Keratinocyte (primary cell): ENCODE measurements around the gene CECR2. TPM values are rescaled to one million over a fixed set of nuclear protein-coding genes. Genes with fewer than 3 reads are reported as not detected.

Source experiments
- DNase-seq: peaks from one replicate; pipeline ENCODE4 v3.0.0-alpha.2; 2011; ENCODE audit warnings: low read depth, missing footprints, low spot score
- FAIRE-seq: peaks from 2 replicates; lab custom pipeline; 2011; peaks lifted over from hg19 to GRCh38; lab: Jason Lieb, UNC
- H2AFZ ChIP-seq: 2 replicates; pipeline ENCODE4 v1.6.0; 2012; ENCODE audit warnings: low read length, control low read depth, inconsistent platforms; ENCODE audit not compliant: control insufficient read depth
- H3K27ac ChIP-seq: 2 replicates; pipeline ENCODE4 v1.5.1; 2011; ENCODE audit warnings: low read length; ENCODE audit not compliant: control insufficient read depth, insufficient read depth
- H3K27me3 ChIP-seq: 3 replicates; pipeline ENCODE4 v1.6.0; 2011; ENCODE audit warnings: low read length; ENCODE audit not compliant: control insufficient read depth, insufficient read depth; ENCODE audit errors: extremely low read depth
- H3K36me3 ChIP-seq, 2 experiments: 2 replicates in 1 of 2; 3 replicates in 1 of 2; pipeline ENCODE4 v1.5.1; 2011; ENCODE audit warnings: low read length in 2 of 2, mild to moderate bottlenecking in 1 of 2; ENCODE audit not compliant: control insufficient read depth in 2 of 2, insufficient read depth in 2 of 2; ENCODE audit errors: extremely low read depth in 1 of 2
- H3K4me1 ChIP-seq: 3 replicates; pipeline ENCODE4 v1.5.1; 2011; ENCODE audit warnings: low read length; ENCODE audit not compliant: control insufficient read depth, insufficient read depth; ENCODE audit errors: extremely low read depth
- H3K4me2 ChIP-seq: 3 replicates; pipeline ENCODE4 v1.6.0; 2011; ENCODE audit warnings: low read depth, low read length; ENCODE audit not compliant: control insufficient read depth, insufficient read depth; ENCODE audit errors: extremely low read depth
- H3K4me3 ChIP-seq, 3 experiments: fragments of 200-600 bp in 1 of 3; sonication (generic) in 1 of 3; 2 replicates in 2 of 3; 3 replicates in 1 of 3; pipeline ENCODE4 v1.5.1; 2011 to 2016; ENCODE audit warnings: low read length in 3 of 3, mild to moderate bottlenecking in 3 of 3, control low read depth in 2 of 3, inconsistent platforms in 1 of 3, low read depth in 1 of 3, mixed read lengths in 1 of 3, mixed run types in 1 of 3, moderate library complexity in 1 of 3; ENCODE audit not compliant: control insufficient read depth in 2 of 3, insufficient read depth in 2 of 3; ENCODE audit errors: extremely low read depth in 1 of 3
- H3K79me2 ChIP-seq: 2 replicates; pipeline ENCODE4 v1.6.0; 2012; ENCODE audit warnings: low read length; ENCODE audit not compliant: control insufficient read depth, insufficient read depth
- H3K9ac ChIP-seq: 3 replicates; pipeline ENCODE4 v1.6.0; 2011; ENCODE audit warnings: low read length; ENCODE audit not compliant: control insufficient read depth, insufficient read depth; ENCODE audit errors: extremely low read depth
- H3K9me1 ChIP-seq: 3 replicates; pipeline ENCODE4 v1.6.0; 2011; ENCODE audit warnings: low read length; ENCODE audit not compliant: control insufficient read depth, insufficient read depth; ENCODE audit errors: extremely low read depth
- H3K9me3 ChIP-seq: 2 replicates; pipeline ENCODE4 v1.5.1; 2012; ENCODE audit warnings: low read depth, low read length; ENCODE audit not compliant: control insufficient read depth
- H4K20me1 ChIP-seq: 3 replicates; pipeline ENCODE4 v1.6.0; 2011; ENCODE audit warnings: low read length; ENCODE audit not compliant: control insufficient read depth, insufficient read depth; ENCODE audit errors: extremely low read depth
- CTCF ChIP-seq, 3 experiments: IDR thresholded peaks in 1 of 3; conservative IDR thresholded peaks in 1 of 3; optimal IDR thresholded peaks in 1 of 3; 2 replicates in 2 of 3; 3 replicates in 1 of 3; pipeline versions ENCODE3 to v1.5.1; 2011; ENCODE audit warnings: low read length in 3 of 3, mild to moderate bottlenecking in 3 of 3, moderate library complexity in 2 of 3, control low read depth in 1 of 3, inconsistent platforms in 1 of 3; ENCODE audit not compliant: insufficient read depth in 2 of 3; ENCODE audit errors: extremely low read depth in 1 of 3
- EZH2 ChIP-seq: IDR thresholded peaks from one replicate; pipeline ENCODE4 v1.6.1; 2012; ENCODE audit warnings: inconsistent platforms, mild to moderate bottlenecking, low read length, moderate library complexity
- dilution Hi-C: fragments of 300-500 bp; cut with MboI; formaldehyde crosslinking; loops from one replicate; pipeline ENCODE4 v1.7.0; 2020; ENCODE audit warnings: low sequenced_read_pairs; ENCODE audit not compliant: extremely low pct_ligation_motif_present
- polyA plus RNA-seq, 5 experiments: library from polyadenylated mRNA; depleted of rRNA in 3 of 5; stranded (reverse) in 3 of 5; stranded (forward) in 1 of 5; unstranded in 1 of 5; fragments of >200 nt; gene quantifications; 1 replicate in 1 of 5; 2 replicates in 3 of 5; 3 replicates in 1 of 5; pipeline versions ENCODE4 v1.2.1 to v1.2.3, GENCODE V29; 2011 to 2012; ENCODE audit warnings: missing spikeins in 2 of 5, low read depth in 1 of 5, low replicate concordance in 1 of 5

CECR2 gene
- polyA plus RNA-seq, 1 donor (not counting 4 experiments of a cell fraction or from before 2014, with no cell fraction given), result not detected

GRCh38 chr22:17512960-17513359 lies 143.7 kb downstream of the CECR2 start:
- no peak for DNase-seq
- Histone ChIP-seq H3K4me2 (no peak overlapping the region), H3K79me2 (no peaks in the 10 kb centered on the region), H3K9me1 (no peaks in the 10 kb centered on the region), H3K9me3 (no peaks in the 10 kb centered on the region), H3K4me1 (no peaks in the 10 kb centered on the region), H3K36me3 (no peaks in the 10 kb centered on the region), H3K9ac (no peak overlapping the region), H3K27me3 (no peaks in the 10 kb centered on the region), H2AFZ (no peak overlapping the region), H4K20me1 (no peaks in the 10 kb centered on the region), H3K27ac (no peak overlapping the region), H3K4me3 (no peak overlapping the region)
- dilution Hi-C loops, result no loop called here
- no peak for TF ChIP-seq EZH2
- TF ChIP-seq CTCF (optimal IDR thresholded peaks at IDR 0.05 in 1 of 3, IDR thresholded peaks at IDR 0.05 in 1 of 3, conservative IDR thresholded peaks at IDR 0.05 in 1 of 3; ENCODE audit: extremely low read depth in 1 of 3, insufficient read depth in 2 of 3, low read length in 3 of 3), result no peak
- no peak for FAIRE-seq

- Histone ChIP-seq H3K9ac (no peak overlapping the region), H3K27me3 (no peaks in the 10 kb centered on the region), H3K79me2 (no peaks in the 10 kb centered on the region), H2AFZ (no peak overlapping the region), H4K20me1 (no peaks in the 10 kb centered on the region), H3K4me1 (no peaks in the 10 kb centered on the region), H3K36me3 (no peaks in the 10 kb centered on the region), H3K4me3 (no peak overlapping the region), H3K9me3 (no peaks in the 10 kb centered on the region), H3K9me1 (no peaks in the 10 kb centered on the region), H3K4me2 (no peak overlapping the region), H3K27ac (no peak overlapping the region)
- DNase-seq (no peak), FAIRE-seq (no peak)
- dilution Hi-C loops, result no loop called here
- TF ChIP-seq CTCF (optimal IDR thresholded peaks at IDR 0.05 in 1 of 3, IDR thresholded peaks at IDR 0.05 in 1 of 3, conservative IDR thresholded peaks at IDR 0.05 in 1 of 3; ENCODE audit: extremely low read depth in 1 of 3, insufficient read depth in 2 of 3, low read length in 3 of 3) (no peak), EZH2 (no peak)
Observed at GRCh38 chr22:17513612-17514011, 144.4 kb downstream of the CECR2 start.
